Activated CD4-positive, alpha-beta T cell treated with anti-CD3 and anti-CD28 coated beads, Interleukin-2, amount 10 ng/mL, durations not matched to agents 24 days and 14 days (primary cell): ENCODE measurements around the gene SOST. TPM values are rescaled to one million over a fixed set of nuclear protein-coding genes. Genes with fewer than 3 reads are reported as not detected.
A peak's percentile ranks its signal among the peaks of the same experiment; 100 is the strongest.

Experiments
- DNase-seq: peaks from one replicate; pipeline ENCODE4 v3.0.0; 2022
- H3K27ac Mint-ChIP-seq: one replicate; pipeline ENCODE4 v1.8.0; 2022; ENCODE audit warnings: mild to moderate bottlenecking, mixed read lengths
- H3K27me3 Mint-ChIP-seq: one replicate; pipeline ENCODE4 v1.8.0; 2022; ENCODE audit warnings: mixed read lengths
- H3K36me3 Mint-ChIP-seq: one replicate; pipeline ENCODE4 v1.8.0; 2022; ENCODE audit warnings: low read depth, mild to moderate bottlenecking, mixed read lengths
- H3K4me1 Mint-ChIP-seq: one replicate; pipeline ENCODE4 v1.8.0; 2021; ENCODE audit warnings: mixed read lengths
- H3K4me3 Mint-ChIP-seq: one replicate; pipeline ENCODE4 v1.8.0; 2022; ENCODE audit warnings: mild to moderate bottlenecking, moderate library complexity, mixed read lengths
- H3K9me3 Mint-ChIP-seq: one replicate; pipeline ENCODE4 v1.8.0; 2021; ENCODE audit warnings: mixed read lengths
- intact Hi-C: fragments of 100-400 bp; cut with micrococcal nuclease; formaldehyde crosslinking; loops from one replicate; pipeline ENCODE4 v1.15.1; 2023
- total RNA-seq: library from RNA; stranded (reverse); gene quantifications from 2 replicates; pipeline ENCODE4 v1.2.3, GENCODE V29; 2022

SOST gene
- total RNA-seq, 1 donor from 2014 or later, result not detected

- H3K36me3 Mint-ChIP-seq, result no peaks in the 10 kb centered on the region
- H3K4me3 Mint-ChIP-seq, result peak overlapping the region; percentile 94
- peaks cover 5% of the 10 kb centered on the region for H3K9me3 Mint-ChIP-seq
- H3K27me3 Mint-ChIP-seq, result peaks cover 25% of the 10 kb centered on the region
- intact Hi-C loops, result no loop called here
- DNase-seq, result no peak
- H3K27ac Mint-ChIP-seq, result peak overlapping the region; percentile 99
- H3K4me1 Mint-ChIP-seq, result peaks cover 20% of the 10 kb centered on the region
Measured at GRCh38 chr17:43719578-43719977, 39.0 kb downstream of the SOST start.

- Mint-ChIP-seq H3K27ac (no peak overlapping the region), H3K27me3 (peaks cover 31% of the 10 kb centered on the region), H3K4me1 (peaks cover 26% of the 10 kb centered on the region), H3K36me3 (peaks cover 2% of the 10 kb centered on the region), H3K4me3 (no peak overlapping the region), H3K9me3 (peaks cover 5% of the 10 kb centered on the region)
- intact Hi-C loops, result no loop called here
- no peak for DNase-seq
Measured at GRCh38 chr17:43718544-43718943, 40.0 kb downstream of the SOST start.

GRCh38 chr17:43717913-43718312 lies 40.7 kb downstream of the SOST start:
- H3K4me1 Mint-ChIP-seq, result peaks cover 33% of the 10 kb centered on the region
- peaks cover 2% of the 10 kb centered on the region for H3K36me3 Mint-ChIP-seq
- H3K27me3 Mint-ChIP-seq, result peaks cover 37% of the 10 kb centered on the region
- H3K4me3 Mint-ChIP-seq, result no peak overlapping the region
- DNase-seq, result no peak
- H3K9me3 Mint-ChIP-seq, result peaks cover 5% of the 10 kb centered on the region
- intact Hi-C loops, result no loop called here
- no peak overlapping the region for H3K27ac Mint-ChIP-seq

- intact Hi-C loops, result no loop called here
- H3K9me3 Mint-ChIP-seq, result no peaks in the 10 kb centered on the region
- H3K4me1 Mint-ChIP-seq, result peaks cover 21% of the 10 kb centered on the region
- H3K27me3 Mint-ChIP-seq, result peaks cover 47% of the 10 kb centered on the region
- peaks cover 2% of the 10 kb centered on the region for H3K36me3 Mint-ChIP-seq
- no peak for DNase-seq
- peak overlapping the region; percentile 36 for H3K27ac Mint-ChIP-seq
- H3K4me3 Mint-ChIP-seq, result peak overlapping the region; percentile 76
Measured at GRCh38 chr17:43714465-43715149, 44.0 kb downstream of the SOST start.

GRCh38 chr17:43713494-43714162 lies 45.0 kb downstream of the SOST start:
- no peaks in the 10 kb centered on the region for H3K9me3 Mint-ChIP-seq
- H3K27me3 Mint-ChIP-seq, result peaks cover 44% of the 10 kb centered on the region
- H3K4me3 Mint-ChIP-seq, result peak overlapping the region; percentile 76
- H3K36me3 Mint-ChIP-seq, result peaks cover 2% of the 10 kb centered on the region
- peaks cover 18% of the 10 kb centered on the region for H3K4me1 Mint-ChIP-seq
- intact Hi-C loops, result no loop called here
- no peak overlapping the region for H3K27ac Mint-ChIP-seq
- peak; percentile 78 for DNase-seq

- H3K27me3 Mint-ChIP-seq, result peaks cover 39% of the 10 kb centered on the region
- intact Hi-C loops, result no loop called here
- H3K27ac Mint-ChIP-seq, result no peak overlapping the region
- H3K36me3 Mint-ChIP-seq, result peaks cover 2% of the 10 kb centered on the region
- H3K9me3 Mint-ChIP-seq, result no peaks in the 10 kb centered on the region
- H3K4me1 Mint-ChIP-seq, result peaks cover 18% of the 10 kb centered on the region
- H3K4me3 Mint-ChIP-seq, result no peak overlapping the region
- no peak for DNase-seq
Measured at GRCh38 chr17:43712397-43712796, 46.2 kb downstream of the SOST start.

- H3K36me3 Mint-ChIP-seq, result peaks cover 2% of the 10 kb centered on the region
- H3K9me3 Mint-ChIP-seq, result no peaks in the 10 kb centered on the region
Measured at GRCh38 chr17:43710101-43710500, 48.5 kb downstream of the SOST start.

GRCh38 chr17:43709210-43709609 lies 49.4 kb downstream of the SOST start:
- Mint-ChIP-seq H3K27me3 (peaks cover 26% of the 10 kb centered on the region), H3K4me3 (no peak overlapping the region), H3K36me3 (no peaks in the 10 kb centered on the region), H3K27ac (no peak overlapping the region), H3K4me1 (peaks cover 10% of the 10 kb centered on the region), H3K9me3 (no peaks in the 10 kb centered on the region)
- no peak for DNase-seq
- intact Hi-C loops, result no loop called here

More at GRCh38 chr17:43710101-43710500, 48.5 kb downstream of the SOST start:
- intact Hi-C loops, result no loop called here
- Mint-ChIP-seq H3K4me3 (no peak overlapping the region), H3K27ac (no peak overlapping the region), H3K27me3 (peaks cover 35% of the 10 kb centered on the region), H3K4me1 (peaks cover 16% of the 10 kb centered on the region)
- no peak for DNase-seq

- no peaks in the 10 kb centered on the region for H3K36me3 Mint-ChIP-seq
- no peak overlapping the region for H3K4me3 Mint-ChIP-seq
- H3K9me3 Mint-ChIP-seq, result peaks cover 3% of the 10 kb centered on the region
- H3K27ac Mint-ChIP-seq, result no peak overlapping the region
- peaks cover 14% of the 10 kb centered on the region for H3K27me3 Mint-ChIP-seq
- peaks cover 3% of the 10 kb centered on the region for H3K4me1 Mint-ChIP-seq
- no peak for DNase-seq
- intact Hi-C loops, result no loop called here
Measured at GRCh38 chr17:43707184-43707583, 51.4 kb downstream of the SOST start.

GRCh38 chr17:43706235-43706634 lies 52.4 kb downstream of the SOST start:
- intact Hi-C loops, result no loop called here
- no peak overlapping the region for H3K4me3 Mint-ChIP-seq
- DNase-seq, result no peak
- no peaks in the 10 kb centered on the region for H3K36me3 Mint-ChIP-seq
- no peak overlapping the region for H3K27ac Mint-ChIP-seq
- peaks cover 7% of the 10 kb centered on the region for H3K4me1 Mint-ChIP-seq
- peaks cover 3% of the 10 kb centered on the region for H3K9me3 Mint-ChIP-seq
- peaks cover 13% of the 10 kb centered on the region for H3K27me3 Mint-ChIP-seq

Other genes with a start within 250 kb of the SOST start
- 7.7 and 8.3 TPM in 2 replicates for gene ETV4, start 212.5 kb downstream of the SOST start, total RNA-seq
- gene MEOX1, start 96.9 kb downstream of the SOST start, total RNA-seq, result 0.21 and 0.50 TPM in 2 replicates
- 16.5 and 18.3 TPM in 2 replicates for gene DUSP3, start 20.2 kb upstream of the SOST start, total RNA-seq
- gene CFAP97D1, start 21.6 kb upstream of the SOST start, total RNA-seq, result not detected in 2 replicates
- 0.63 TPM in 1 of 2 replicates, not detected in the other for gene MPP3, start 74.4 kb upstream of the SOST start, total RNA-seq
- not detected in 2 replicates for gene CD300LG, start 88.4 kb upstream of the SOST start, total RNA-seq
- gene MPP2, start 148.7 kb upstream of the SOST start, total RNA-seq, result 0.83 and 1.3 TPM in 2 replicates
- gene PPY, start 183.7 kb upstream of the SOST start, total RNA-seq, result not detected in 2 replicates
- gene PYY, start 195.1 kb upstream of the SOST start, total RNA-seq, result 0.26 TPM in 1 of 2 replicates, not detected in the other
- 0.59 and 0.91 TPM in 2 replicates for gene NAGS, start 245.8 kb upstream of the SOST start, total RNA-seq